Measurements from ENCODE around the gene SPATA2L.

DNA sequence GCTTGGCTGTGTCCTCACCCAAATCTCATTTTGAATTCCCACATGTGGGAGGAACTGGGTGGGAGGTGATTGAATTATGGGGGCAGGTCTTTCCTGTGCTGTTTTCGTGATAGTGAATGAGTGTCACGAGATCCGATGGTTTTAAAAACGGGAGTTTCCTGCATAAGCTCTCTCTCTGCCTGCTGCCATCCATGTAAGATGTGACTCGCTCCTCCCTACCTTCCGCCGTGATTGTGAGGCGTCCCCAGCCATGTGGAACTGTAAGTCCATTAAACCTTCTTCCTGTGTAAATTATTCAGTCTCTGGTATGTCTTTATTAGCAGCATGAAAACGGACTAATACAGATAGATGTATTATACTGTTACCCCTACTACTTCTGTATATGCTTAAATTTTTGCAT, 40.3 kb downstream of the SPATA2L start:
- TF ChIP-seq CTCF (IDR thresholded peaks at IDR 0.05; ENCODE audit: low read depth, low read length): no peak
- TF ChIP-seq POLR2A (IDR thresholded peaks at IDR 0.05; ENCODE audit: extremely low read depth, insufficient read length): no peak
- no peak for TF ChIP-seq MAX (IDR thresholded peaks at IDR 0.05; ENCODE audit: low read depth, low read length)

Data from NB4 (cell line).